Glutamatergic neuron (in vitro differentiated cells): ENCODE results near the gene HAUS2. TPM values are rescaled to one million over a fixed set of nuclear protein-coding genes. Genes with fewer than 3 reads are reported as not detected.

Experiments
- DNase-seq: peaks from one replicate; pipeline ENCODE4 v3.0.0; 2022
- H3K27ac Mint-ChIP-seq: one replicate; pipeline ENCODE4 v1.8.0; 2020; ENCODE audit warnings: mild to moderate bottlenecking, mixed read lengths, inconsistent platforms; ENCODE audit not compliant: unreplicated experiment
- H3K27me3 Mint-ChIP-seq: one replicate; pipeline ENCODE4 v1.8.0; 2020; ENCODE audit warnings: mild to moderate bottlenecking, moderate library complexity, mixed read lengths, inconsistent platforms; ENCODE audit not compliant: unreplicated experiment
- H3K36me3 Mint-ChIP-seq: one replicate; pipeline ENCODE4 v1.8.0; 2020; ENCODE audit warnings: mild to moderate bottlenecking, mixed read lengths, inconsistent platforms; ENCODE audit not compliant: unreplicated experiment
- H3K4me1 Mint-ChIP-seq: one replicate; pipeline ENCODE4 v1.8.0; 2020; ENCODE audit warnings: mild to moderate bottlenecking, low read depth, mixed read lengths, inconsistent platforms; ENCODE audit not compliant: unreplicated experiment
- H3K4me3 Mint-ChIP-seq: one replicate; pipeline ENCODE4 v1.8.0; 2020; ENCODE audit warnings: mild to moderate bottlenecking, mixed read lengths, inconsistent platforms; ENCODE audit not compliant: unreplicated experiment
- H3K9me3 Mint-ChIP-seq: one replicate; pipeline ENCODE4 v1.8.0; 2020; ENCODE audit warnings: mild to moderate bottlenecking, moderate library complexity, mixed read lengths, inconsistent platforms; ENCODE audit not compliant: unreplicated experiment
- CTCF ChIP-seq: fragments of 200-600 bp; sonication (generic); IDR thresholded peaks from one replicate; pipeline ENCODE4 v1.5.0; 2021; ENCODE audit not compliant: partially characterized antibody, unreplicated experiment
- long read RNA-seq: library from polyadenylated mRNA; unstranded; transcript quantifications from one replicate; pipeline ENCODE4 v2.0.0, GENCODE V29; 2020; ENCODE audit not compliant: unreplicated experiment
- total RNA-seq: library from RNA; stranded (reverse); fragmentation: NEBNext Ultra II Directional; extraction: Animal tissue kit (Norgen Biotek cat#: 25700); gene quantifications from one replicate; pipeline ENCODE4 v1.2.1, GENCODE V29; 2021; ENCODE audit not compliant: unreplicated experiment

Gene HAUS2
- 24.5 TPM for total RNA-seq
- long read RNA-seq, partial matches to known transcripts, result 1 of 10 reads
- long read RNA-seq, other reads (novel, unspliced or antisense), result 2 of 10 reads

- Mint-ChIP-seq H3K36me3 (no peaks in the 10 kb centered on the region), H3K27me3 (peaks cover 12% of the 10 kb centered on the region), H3K27ac (peak within 1 kb of the TSS; percentile 95), H3K4me1 (peaks cover 19% of the 10 kb centered on the region), H3K9me3 (peaks cover 4% of the 10 kb centered on the region), H3K4me3 (peak within 1 kb of the TSS; percentile 97)
- DNase-seq, result peak; percentile 96
- TF ChIP-seq CTCF, result no peak
These were observed at the start of gene HAUS2, which contains the start of gene LRRC57 for GRCh38 chr15:42548249-42549031. HAUS2 (plus strand) TSS chr15:42548838; CDS start chr15:42548873, 35 bp downstream. LRRC57 (minus strand) TSS chr15:42548793; CDS start chr15:42548434, 359 bp downstream.

GRCh38 chr15:42499858-42500609, 48.6 kb upstream of the HAUS2 start:
- no peak overlapping the region for H3K27ac Mint-ChIP-seq
- H3K4me3 Mint-ChIP-seq, result no peak overlapping the region
- no peaks in the 10 kb centered on the region for H3K36me3 Mint-ChIP-seq
- no peak for TF ChIP-seq CTCF
- DNase-seq, result no peak
- peaks cover 7% of the 10 kb centered on the region for H3K9me3 Mint-ChIP-seq
- peaks cover 11% of the 10 kb centered on the region for H3K27me3 Mint-ChIP-seq
- peaks cover 10% of the 10 kb centered on the region for H3K4me1 Mint-ChIP-seq

GRCh38 chr15:42502477-42502876, 46.2 kb upstream of the HAUS2 start:
- no peaks in the 10 kb centered on the region for H3K9me3 Mint-ChIP-seq
- H3K4me3 Mint-ChIP-seq, result no peak overlapping the region
- peaks cover 1% of the 10 kb centered on the region for H3K4me1 Mint-ChIP-seq
- DNase-seq, result no peak
- H3K27me3 Mint-ChIP-seq, result peaks cover 1% of the 10 kb centered on the region
- no peaks in the 10 kb centered on the region for H3K36me3 Mint-ChIP-seq
- H3K27ac Mint-ChIP-seq, result no peak overlapping the region
- TF ChIP-seq CTCF, result no peak

GRCh38 chr15:42503825-42504224, 44.8 kb upstream of the HAUS2 start:
- Mint-ChIP-seq H3K27me3 (no peaks in the 10 kb centered on the region), H3K9me3 (no peaks in the 10 kb centered on the region), H3K4me1 (no peaks in the 10 kb centered on the region), H3K36me3 (no peaks in the 10 kb centered on the region), H3K4me3 (no peak overlapping the region), H3K27ac (no peak overlapping the region)
- no peak for TF ChIP-seq CTCF
- DNase-seq, result no peak
